ENCODE results near the gene TMEM236.

GRCh38 chr10:17817316-17817715 is 65.3 kb downstream of the TMEM236 start:
- no peak for TF ChIP-seq CEBPB (IDR thresholded peaks at IDR 0.05; ENCODE audit: low read depth)
- no peak for TF ChIP-seq RAD21 (IDR thresholded peaks at IDR 0.05; ENCODE audit: low read depth)
- no peak for TF ChIP-seq CBX3 (IDR thresholded peaks at IDR 0.05; ENCODE audit: low read depth)
- no peak for TF ChIP-seq CTCF (IDR thresholded peaks at IDR 0.05 in 2 of 3, conservative IDR thresholded peaks at IDR 0.05 in 1 of 3; ENCODE audit: borderline replicate concordance in 1 of 3, insufficient read depth in 1 of 3, low read depth in 2 of 3, low read length in 2 of 3)
- TF ChIP-seq REST (IDR thresholded peaks at IDR 0.05; ENCODE audit: low read depth), result no peak
- no peak for TF ChIP-seq EZH2phosphoT487 (IDR thresholded peaks at IDR 0.05; ENCODE audit: borderline replicate concordance)
- no peak for TF ChIP-seq EZH2 (IDR thresholded peaks at IDR 0.05)
- no peak for TF ChIP-seq ZFX (IDR thresholded peaks at IDR 0.05)
- TF ChIP-seq SP1 (IDR thresholded peaks at IDR 0.05; ENCODE audit: low read depth), result no peak
- no peak for TF ChIP-seq ATF3 (IDR thresholded peaks at IDR 0.05)
- no peak for TF ChIP-seq SRF (IDR thresholded peaks at IDR 0.05; ENCODE audit: low read depth)
- no peak for TF ChIP-seq POLR2AphosphoS5 (IDR thresholded peaks at IDR 0.05; ENCODE audit: low read depth, low read length)
- TF ChIP-seq POLR2A (IDR thresholded peaks at IDR 0.05; ENCODE audit: borderline replicate concordance, extremely low read depth, insufficient read depth, insufficient read length), result no peak

Measured in HCT116 (cell line).